MCF 10A (cell line): ENCODE data around the gene CLCNKA. TPM values are rescaled to one million over a fixed set of nuclear protein-coding genes. Genes with fewer than 3 reads are reported as not detected.

Experiments used
- BruUV-seq: library from RNA; stranded (reverse); fragments of 400-500 nt; replicated peaks from 2 replicates; lab custom pipeline; 2021; lab: Mats Ljungman, UMichigan
- CTCF ChIA-PET: fragments of 300-600 bp; sonication (Branson Sonifier 250); formaldehyde crosslinking; extraction: SDS; loops from one replicate; lab custom pipeline; 2021; ENCODE audit warnings: antibody characterized with exemption, inconsistent platforms; lab: Yijun Ruan, JAX
- POLR2A ChIA-PET: fragments of 300-600, 350-650 bp; sonication (Branson Sonifier 250); formaldehyde crosslinking; extraction: SDS; loops from one replicate; lab custom pipeline; 2020; ENCODE audit warnings: antibody characterized with exemption, inconsistent platforms; lab: Yijun Ruan, JAX
- DNase-seq: peaks from one replicate; pipeline ENCODE4 v3.0.0-alpha.2; 2018; ENCODE audit not compliant: unreplicated experiment
- H3K27ac Mint-ChIP-seq: one replicate; pipeline ENCODE4 v1.8.0; 2022; ENCODE audit warnings: mild to moderate bottlenecking, low read depth, mixed read lengths; ENCODE audit not compliant: unreplicated experiment
- H3K27me3 Mint-ChIP-seq: one replicate; pipeline ENCODE4 v1.8.0; 2022; ENCODE audit warnings: mixed read lengths; ENCODE audit not compliant: insufficient read depth, unreplicated experiment
- H3K36me3 Mint-ChIP-seq: one replicate; pipeline ENCODE4 v1.8.0; 2022; ENCODE audit warnings: mild to moderate bottlenecking, moderate library complexity, mixed read lengths; ENCODE audit not compliant: insufficient read depth, unreplicated experiment
- H3K4me1 Mint-ChIP-seq: one replicate; pipeline ENCODE4 v1.8.0; 2022; ENCODE audit warnings: mixed read lengths; ENCODE audit not compliant: insufficient read depth, unreplicated experiment
- H3K4me3 Mint-ChIP-seq: one replicate; pipeline ENCODE4 v1.8.0; 2022; ENCODE audit warnings: mild to moderate bottlenecking, moderate library complexity, mixed read lengths; ENCODE audit not compliant: unreplicated experiment
- H3K9me3 Mint-ChIP-seq: one replicate; pipeline ENCODE4 v1.8.0; 2022; ENCODE audit warnings: mixed read lengths; ENCODE audit not compliant: unreplicated experiment
- intact Hi-C: fragments of 100-400 bp; cut with micrococcal nuclease; formaldehyde crosslinking; loops from 2 replicates; pipeline ENCODE4 v1.14.1; 2022
- total RNA-seq: library from RNA; stranded (reverse); gene quantifications from 2 replicates; pipeline ENCODE4 v1.2.3, GENCODE V29; 2022
- TF ChIP-seq, protein P1 (sequence below): fragments of 200-600 bp; IDR thresholded peaks from one replicate; pipeline ENCODE4 v1.8.0; 2022; ENCODE audit warnings: antibody characterized with exemption, mild to moderate bottlenecking; ENCODE audit not compliant: unreplicated experiment

Gene CLCNKA
- total RNA-seq, 1 experiment from 2014 or later, result not detected

DNA sequence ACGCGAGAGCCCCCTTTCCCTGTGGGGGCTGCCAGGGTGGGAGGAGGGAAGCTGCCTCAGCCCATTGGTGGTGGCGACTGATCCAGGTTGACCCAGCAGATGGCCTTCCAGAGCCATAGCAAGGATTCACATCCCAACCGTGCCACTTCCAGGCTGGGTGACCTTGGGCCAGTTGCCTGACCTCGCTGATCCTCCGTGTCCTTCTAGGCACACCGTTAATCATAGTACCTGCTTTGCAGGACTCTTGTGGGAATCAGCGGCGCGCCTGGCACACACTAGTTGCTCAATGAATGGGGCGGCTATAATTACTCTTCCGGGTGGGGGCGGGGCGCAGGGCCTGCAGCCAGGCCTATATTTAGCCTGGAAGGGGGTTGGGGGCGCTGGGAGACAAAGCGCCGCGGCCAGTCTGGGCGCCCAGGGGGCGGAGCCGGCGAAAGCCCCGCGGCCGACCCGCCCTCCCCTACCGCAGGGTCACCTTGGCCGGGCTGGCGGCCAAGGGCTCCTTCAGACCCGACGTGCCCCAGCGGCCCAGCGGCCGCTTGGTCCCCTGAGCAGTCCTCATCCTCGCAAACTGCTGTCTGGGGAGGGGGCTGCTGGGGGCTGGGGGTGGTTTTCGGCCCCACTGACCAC lies 9.1 kb upstream of the CLCNKA start:
- POLR2A ChIA-PET, result no interaction called here
- H3K9me3 Mint-ChIP-seq, result no peaks in the 10 kb centered on the region
- H3K27ac Mint-ChIP-seq, result no peak overlapping the region
- DNase-seq, result peak; percentile 82
- CTCF ChIA-PET, result interaction anchor here (0.8 to 0.9 kb wide), 3 partner anchors 43 to 177 kb away, joined by 4 to 6 read pairs (median 5); no protein-coding TSS in a partner anchor
- intact Hi-C loops, result no loop called here
- TF ChIP-seq, protein P1, sequence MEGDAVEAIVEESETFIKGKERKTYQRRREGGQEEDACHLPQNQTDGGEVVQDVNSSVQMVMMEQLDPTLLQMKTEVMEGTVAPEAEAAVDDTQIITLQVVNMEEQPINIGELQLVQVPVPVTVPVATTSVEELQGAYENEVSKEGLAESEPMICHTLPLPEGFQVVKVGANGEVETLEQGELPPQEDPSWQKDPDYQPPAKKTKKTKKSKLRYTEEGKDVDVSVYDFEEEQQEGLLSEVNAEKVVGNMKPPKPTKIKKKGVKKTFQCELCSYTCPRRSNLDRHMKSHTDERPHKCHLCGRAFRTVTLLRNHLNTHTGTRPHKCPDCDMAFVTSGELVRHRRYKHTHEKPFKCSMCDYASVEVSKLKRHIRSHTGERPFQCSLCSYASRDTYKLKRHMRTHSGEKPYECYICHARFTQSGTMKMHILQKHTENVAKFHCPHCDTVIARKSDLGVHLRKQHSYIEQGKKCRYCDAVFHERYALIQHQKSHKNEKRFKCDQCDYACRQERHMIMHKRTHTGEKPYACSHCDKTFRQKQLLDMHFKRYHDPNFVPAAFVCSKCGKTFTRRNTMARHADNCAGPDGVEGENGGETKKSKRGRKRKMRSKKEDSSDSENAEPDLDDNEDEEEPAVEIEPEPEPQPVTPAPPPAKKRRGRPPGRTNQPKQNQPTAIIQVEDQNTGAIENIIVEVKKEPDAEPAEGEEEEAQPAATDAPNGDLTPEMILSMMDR, result no peak
- no TSS peak for BruUV-seq
- no peaks in the 10 kb centered on the region for H3K36me3 Mint-ChIP-seq
- H3K4me1 Mint-ChIP-seq, result peaks cover 19% of the 10 kb centered on the region
- no peaks in the 10 kb centered on the region for H3K27me3 Mint-ChIP-seq
- no peak overlapping the region for H3K4me3 Mint-ChIP-seq

DNA sequence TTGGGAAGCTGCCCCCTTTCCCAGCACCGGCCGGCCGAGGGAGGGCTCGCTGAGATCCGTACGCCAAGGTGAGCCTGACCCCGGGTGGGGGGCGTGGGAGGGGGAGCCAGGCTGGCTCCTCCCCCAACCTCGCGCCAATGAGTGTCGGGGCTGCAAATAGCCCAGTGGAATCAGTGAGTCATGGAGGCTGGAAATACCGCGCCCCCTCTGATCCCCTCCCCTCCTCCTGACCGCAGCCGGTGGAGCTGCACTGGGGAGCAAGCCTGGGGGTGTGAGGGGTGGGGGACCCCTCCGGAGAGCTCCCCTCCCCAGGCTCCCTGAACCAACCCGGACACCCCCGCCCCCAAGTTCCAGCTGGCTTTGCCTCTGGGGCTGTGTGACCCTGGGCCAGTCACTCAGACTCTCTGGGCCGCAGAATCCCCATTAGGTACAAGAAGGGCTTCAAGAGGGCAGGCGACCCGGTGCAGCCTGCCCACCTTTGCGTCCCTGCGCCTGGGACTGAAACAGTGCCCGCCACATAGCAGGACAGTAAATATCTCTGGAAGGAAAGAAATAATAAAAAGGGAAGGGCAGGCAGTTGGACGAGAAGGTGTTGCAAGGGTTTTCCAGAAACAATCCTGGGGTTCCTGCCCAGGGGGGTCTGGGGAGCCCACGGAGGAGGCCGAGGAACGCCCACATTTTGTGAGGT lies 8.5 kb upstream of the CLCNKA start:
- Mint-ChIP-seq H3K4me3 (no peak overlapping the region), H3K36me3 (no peaks in the 10 kb centered on the region), H3K27ac (peak overlapping the region; percentile 19), H3K4me1 (peaks cover 13% of the 10 kb centered on the region), H3K27me3 (no peaks in the 10 kb centered on the region), H3K9me3 (no peaks in the 10 kb centered on the region)
- TF ChIP-seq, protein P1, result no peak
- ChIA-PET POLR2A (interaction anchor here (0.6 kb wide), 1 partner anchor 183 kb away, joined by 4 read pairs; no protein-coding TSS in a partner anchor), CTCF (interaction anchor here (0.6 to 1.3 kb wide), 2 partner anchors 19 to 210 kb away, joined by 3 to 7 read pairs; no protein-coding TSS in a partner anchor)
- intact Hi-C loops, result no loop called here
- DNase-seq, result peak; percentile 64
- BruUV-seq, result no TSS peak

DNA sequence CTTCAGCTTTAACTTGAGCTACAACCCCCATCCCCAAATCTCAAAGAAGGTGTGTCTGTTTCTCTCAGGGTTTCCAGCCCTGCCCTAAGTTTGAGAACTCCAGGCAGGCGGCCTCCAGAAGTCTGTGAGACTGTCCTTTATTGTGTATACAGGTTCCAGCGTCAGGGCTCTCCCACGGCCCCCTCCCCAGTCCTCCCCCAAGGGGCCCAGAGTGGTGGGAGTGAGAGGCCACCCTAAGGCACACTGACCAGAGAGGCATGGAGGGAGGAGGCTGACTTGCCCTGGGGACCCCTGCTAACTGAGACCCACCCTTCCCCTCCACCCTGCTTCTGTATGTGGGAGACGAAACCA lies 8.0 kb upstream of the CLCNKA start:
- H3K9me3 Mint-ChIP-seq, result no peaks in the 10 kb centered on the region
- H3K4me3 Mint-ChIP-seq, result no peak overlapping the region
- ChIA-PET CTCF (interaction anchor here (0.6 to 1.3 kb wide), 3 partner anchors 19 to 306 kb away, joined by 3 to 7 read pairs (median 4); no protein-coding TSS in a partner anchor), POLR2A (interaction anchor here (0.6 kb wide), 1 partner anchor 183 kb away, joined by 4 read pairs; no protein-coding TSS in a partner anchor)
- peaks cover 13% of the 10 kb centered on the region for H3K4me1 Mint-ChIP-seq
- H3K27ac Mint-ChIP-seq, result peak overlapping the region; percentile 19
- intact Hi-C loops, result no loop called here
- DNase-seq, result no peak
- no peaks in the 10 kb centered on the region for H3K27me3 Mint-ChIP-seq
- no peaks in the 10 kb centered on the region for H3K36me3 Mint-ChIP-seq
- BruUV-seq, result no TSS peak
- TF ChIP-seq, protein P1, result no peak
